ENCODE data around the gene PIAS1. TPM values are rescaled to one million over a fixed set of nuclear protein-coding genes. Genes with fewer than 3 reads are reported as not detected.
A peak's percentile ranks its signal among the peaks of the same experiment; 100 is the strongest.

The PIAS1 gene
- total RNA-seq, 4 donors from 2014 or later: 19.9 to 69.2 (median 26.6) TPM

- peaks cover 14 to 44% (median 25%) of the 10 kb centered on the region in 3 donors for H3K4me1 ChIP-seq
- peak overlapping the region in 1 of 4 donors; percentile 83 for H3K27ac ChIP-seq
- no peak for DNase-seq
- H3K36me3 ChIP-seq: peaks cover 0 to 6% (median 0%) of the 10 kb centered on the region in 3 donors
- intact Hi-C loops (cut with DNase I): no loop called here
- no peaks in the 10 kb centered on the region for H3K27me3 ChIP-seq
- H3K4me3 ChIP-seq: peak overlapping the region in 1 of 4 donors; percentile 43
- no peaks in the 10 kb centered on the region for H3K9me3 ChIP-seq
- 100% methylated on average over 4 of the region's 7 CpGs; no CpG with 5 or more reads in 1 of the 2 donors for WGBS, 2 donors
- TF ChIP-seq POLR2A (IDR thresholded peaks at IDR 0.05) (no peak), CTCF (IDR thresholded peaks at IDR 0.05) (no peak)
Observed at GRCh38 chr15:68204361-68204760, 150.2 kb downstream of the PIAS1 start.

- WGBS, 2 donors: 15 to 28% methylated on average over 5 to 12 of the region's 16 CpGs
- no peaks in the 10 kb centered on the region for H3K9me3 ChIP-seq
- H3K27ac ChIP-seq: peak within 1 kb of the TSS; percentile 17 to 83 (median 60)
- peaks cover 0 to 8% (median 0%) of the 10 kb centered on the region in 3 donors for H3K36me3 ChIP-seq
- no peak for DNase-seq
- H3K4me1 ChIP-seq: peaks cover 14 to 44% (median 24%) of the 10 kb centered on the region in 3 donors
- peak within 1 kb of the TSS in 3 of 4 donors; percentile 11 to 43 (median 14) for H3K4me3 ChIP-seq
- intact Hi-C loops (cut with DNase I): no loop called here
- no peak for TF ChIP-seq POLR2A (IDR thresholded peaks at IDR 0.05)
- TF ChIP-seq CTCF (IDR thresholded peaks at IDR 0.05): no peak
- no peaks in the 10 kb centered on the region for H3K27me3 ChIP-seq
Observed at GRCh38 chr15:68204776-68205557, 150.9 kb downstream of the PIAS1 start, which contains the start of gene CALML4. Gene CALML4 (minus strand): TSS chr15:68205332. CDS start chr15:68205247, 85 bp downstream.

- TF ChIP-seq POLR2A (IDR thresholded peaks at IDR 0.05) (no peak), CTCF (IDR thresholded peaks at IDR 0.05) (no peak)
- Histone ChIP-seq H3K36me3 (peaks cover 0 to 8% (median 0%) of the 10 kb centered on the region in 3 donors), H3K27me3 (no peaks in the 10 kb centered on the region), H3K4me3 (peak overlapping the region in 3 of 4 donors; percentile 11 to 43 (median 14)), H3K9me3 (no peaks in the 10 kb centered on the region), H3K27ac (peak overlapping the region; percentile 17 to 83 (median 60)), H3K4me1 (peaks cover 14 to 43% (median 20%) of the 10 kb centered on the region in 3 donors)
- no peak for DNase-seq
- 73% methylated on average over 4 of the region's 13 CpGs; no CpG with 5 or more reads in 1 of the 2 donors for WGBS, 2 donors
- intact Hi-C loops (cut with DNase I): no loop called here
Observed at GRCh38 chr15:68205558-68205944, 151.4 kb downstream of the PIAS1 start.

- H3K4me3 ChIP-seq: peak overlapping the region in 3 of 4 donors; percentile 11 to 43 (median 14)
Observed at GRCh38 chr15:68205954-68206539, 151.9 kb downstream of the PIAS1 start.

More at GRCh38 chr15:68205954-68206539, 151.9 kb downstream of the PIAS1 start:
- Histone ChIP-seq H3K27me3 (no peaks in the 10 kb centered on the region), H3K36me3 (peaks cover 0 to 8% (median 0%) of the 10 kb centered on the region in 3 donors), H3K4me1 (peaks cover 14 to 44% (median 25%) of the 10 kb centered on the region in 3 donors), H3K27ac (peak overlapping the region; percentile 17 to 83 (median 60)), H3K9me3 (no peaks in the 10 kb centered on the region)
- no peak for DNase-seq
- TF ChIP-seq POLR2A (IDR thresholded peaks at IDR 0.05) (no peak), CTCF (IDR thresholded peaks at IDR 0.05) (no peak)
- intact Hi-C loops (cut with DNase I): no loop called here
- WGBS, 2 donors: 45 to 85% methylated on average over 6 to 11 of the region's 14 CpGs
